SU-DHL-6 (cell line): Measurements from ENCODE around the gene PTPN5.

Source experiments
- EZH2phosphoT487 ChIP-seq: fragments of 200-600 bp; sonication (generic), shearing (Covaris generic); conservative IDR thresholded peaks from 2 replicates; pipeline ENCODE4 v1.6.1; 2018; ENCODE audit warnings: mild to moderate bottlenecking, antibody characterized with exemption, low read length, moderate library complexity, mixed read lengths
- TF ChIP-seq, protein P1 (sequence below): fragments of 200-600 bp; sonication (generic); IDR thresholded peaks from one replicate; pipeline ENCODE4 v1.5.1; 2017; ENCODE audit warnings: antibody characterized with exemption, mild to moderate bottlenecking, low read length, moderate library complexity; ENCODE audit not compliant: insufficient read depth, poor library complexity, severe bottlenecking

DNA sequence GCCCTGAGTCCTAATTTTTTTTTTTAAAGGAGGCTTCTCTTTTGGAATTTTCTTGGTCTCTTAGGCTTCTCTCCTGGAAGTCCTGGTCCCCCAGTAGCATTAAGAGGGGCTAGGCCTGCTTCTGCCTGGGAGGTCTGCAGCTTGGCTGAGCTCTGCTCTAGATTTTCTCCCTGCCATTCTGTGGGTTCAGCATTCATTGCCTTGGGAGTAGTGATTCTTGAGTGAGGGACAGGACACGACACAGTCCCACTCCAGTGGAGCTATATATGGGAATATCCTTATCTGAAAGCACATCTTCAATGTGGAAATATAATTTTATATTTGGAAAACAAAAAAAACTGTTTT is 69.3 kb downstream of the PTPN5 start:
- TF ChIP-seq, protein P1, sequence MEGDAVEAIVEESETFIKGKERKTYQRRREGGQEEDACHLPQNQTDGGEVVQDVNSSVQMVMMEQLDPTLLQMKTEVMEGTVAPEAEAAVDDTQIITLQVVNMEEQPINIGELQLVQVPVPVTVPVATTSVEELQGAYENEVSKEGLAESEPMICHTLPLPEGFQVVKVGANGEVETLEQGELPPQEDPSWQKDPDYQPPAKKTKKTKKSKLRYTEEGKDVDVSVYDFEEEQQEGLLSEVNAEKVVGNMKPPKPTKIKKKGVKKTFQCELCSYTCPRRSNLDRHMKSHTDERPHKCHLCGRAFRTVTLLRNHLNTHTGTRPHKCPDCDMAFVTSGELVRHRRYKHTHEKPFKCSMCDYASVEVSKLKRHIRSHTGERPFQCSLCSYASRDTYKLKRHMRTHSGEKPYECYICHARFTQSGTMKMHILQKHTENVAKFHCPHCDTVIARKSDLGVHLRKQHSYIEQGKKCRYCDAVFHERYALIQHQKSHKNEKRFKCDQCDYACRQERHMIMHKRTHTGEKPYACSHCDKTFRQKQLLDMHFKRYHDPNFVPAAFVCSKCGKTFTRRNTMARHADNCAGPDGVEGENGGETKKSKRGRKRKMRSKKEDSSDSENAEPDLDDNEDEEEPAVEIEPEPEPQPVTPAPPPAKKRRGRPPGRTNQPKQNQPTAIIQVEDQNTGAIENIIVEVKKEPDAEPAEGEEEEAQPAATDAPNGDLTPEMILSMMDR, result no peak
- TF ChIP-seq EZH2phosphoT487, result no peak
